GM12864 (cell line): ENCODE results near the gene EVA1A.

Source experiments
- DNase-seq: peaks from one replicate; pipeline ENCODE4 v3.0.0-alpha.2; 2011; ENCODE audit warnings: low read depth
- H3K4me3 ChIP-seq: 2 replicates; pipeline ENCODE4 v1.5.1; 2011; ENCODE audit warnings: mild to moderate bottlenecking, low read depth, low read length, control low read depth
- TF ChIP-seq, protein P1 (sequence below): IDR thresholded peaks from 2 replicates; pipeline ENCODE4 v1.5.1; 2011; ENCODE audit warnings: low read depth, mild to moderate bottlenecking, moderate library complexity, low read length, control low read depth, inconsistent platforms; ENCODE audit errors: missing control alignments

EVA1A gene

DNA sequence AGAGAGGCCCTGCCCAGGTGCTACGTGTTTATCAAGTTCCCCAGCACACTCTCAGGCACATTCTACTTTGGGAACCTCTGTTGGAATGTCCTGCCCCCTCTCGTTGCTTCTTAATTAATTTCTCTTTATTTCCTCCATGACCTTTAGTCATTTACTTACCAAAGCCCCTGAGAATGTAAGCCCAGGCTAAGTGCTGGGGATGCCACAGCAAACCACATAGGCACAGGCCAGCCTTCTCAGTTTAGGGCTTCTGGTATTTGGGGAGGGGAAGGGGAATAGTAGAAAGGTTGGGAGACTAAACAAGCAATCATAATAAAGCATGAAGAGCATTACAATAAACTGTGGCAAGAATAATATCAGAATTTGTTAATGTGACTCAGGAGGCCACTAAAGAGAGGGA is 85.7 kb downstream of the EVA1A start:
- TF ChIP-seq, protein P1, sequence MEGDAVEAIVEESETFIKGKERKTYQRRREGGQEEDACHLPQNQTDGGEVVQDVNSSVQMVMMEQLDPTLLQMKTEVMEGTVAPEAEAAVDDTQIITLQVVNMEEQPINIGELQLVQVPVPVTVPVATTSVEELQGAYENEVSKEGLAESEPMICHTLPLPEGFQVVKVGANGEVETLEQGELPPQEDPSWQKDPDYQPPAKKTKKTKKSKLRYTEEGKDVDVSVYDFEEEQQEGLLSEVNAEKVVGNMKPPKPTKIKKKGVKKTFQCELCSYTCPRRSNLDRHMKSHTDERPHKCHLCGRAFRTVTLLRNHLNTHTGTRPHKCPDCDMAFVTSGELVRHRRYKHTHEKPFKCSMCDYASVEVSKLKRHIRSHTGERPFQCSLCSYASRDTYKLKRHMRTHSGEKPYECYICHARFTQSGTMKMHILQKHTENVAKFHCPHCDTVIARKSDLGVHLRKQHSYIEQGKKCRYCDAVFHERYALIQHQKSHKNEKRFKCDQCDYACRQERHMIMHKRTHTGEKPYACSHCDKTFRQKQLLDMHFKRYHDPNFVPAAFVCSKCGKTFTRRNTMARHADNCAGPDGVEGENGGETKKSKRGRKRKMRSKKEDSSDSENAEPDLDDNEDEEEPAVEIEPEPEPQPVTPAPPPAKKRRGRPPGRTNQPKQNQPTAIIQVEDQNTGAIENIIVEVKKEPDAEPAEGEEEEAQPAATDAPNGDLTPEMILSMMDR: no peak
- H3K4me3 ChIP-seq: no peak overlapping the region
- DNase-seq: no peak

DNA sequence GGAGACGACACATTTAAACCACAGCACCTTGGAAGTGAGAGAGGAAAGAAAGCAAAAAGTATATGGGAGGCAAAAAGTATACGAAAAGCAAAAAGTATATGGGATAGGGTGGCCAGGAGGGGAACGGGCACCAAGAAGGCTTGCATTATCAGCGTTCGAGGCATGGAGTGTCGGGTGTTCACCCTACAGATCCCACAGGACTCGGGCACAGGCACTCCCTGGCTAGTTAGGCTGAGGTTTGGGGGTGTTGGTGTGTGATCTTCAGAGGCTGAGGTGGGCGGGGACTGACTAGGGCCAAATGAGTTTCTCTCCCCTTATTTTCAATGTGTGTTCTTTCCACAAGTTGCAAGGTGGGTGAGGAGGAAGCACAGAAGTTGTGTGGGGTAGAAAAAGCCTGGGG is 86.6 kb downstream of the EVA1A start:
- H3K4me3 ChIP-seq: no peak overlapping the region
- no peak for DNase-seq
- TF ChIP-seq, protein P1: no peak

DNA sequence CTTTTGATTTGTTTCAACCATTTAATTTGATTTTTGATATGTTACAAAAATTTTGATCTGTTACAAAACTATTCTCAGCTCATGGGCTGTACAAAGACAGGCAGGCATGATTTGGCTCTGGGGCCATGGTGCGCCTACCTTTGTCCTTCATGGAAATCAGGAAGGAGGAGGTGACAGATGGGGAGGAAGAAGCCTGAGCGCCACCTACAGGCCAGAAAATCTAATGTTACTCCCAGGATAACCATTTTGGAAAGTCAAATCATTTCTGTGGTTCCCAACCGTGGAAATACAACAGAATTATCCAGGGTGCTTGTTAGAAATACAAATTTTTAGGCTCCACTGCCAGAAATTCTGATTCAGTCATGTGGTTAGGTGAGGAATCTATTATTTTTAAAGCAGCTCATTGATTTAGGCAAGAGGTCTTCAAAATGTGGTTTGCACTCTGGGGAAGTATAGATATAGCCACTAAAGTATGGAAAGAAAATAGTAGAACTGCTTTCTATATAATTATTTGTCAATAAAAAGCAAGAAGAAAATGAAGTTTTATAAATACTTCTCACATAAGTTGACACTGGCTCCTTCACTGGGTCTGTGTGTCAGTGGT is 93.9 kb downstream of the EVA1A start:
- DNase-seq: no peak
- TF ChIP-seq, protein P1: peak; percentile 73
- H3K4me3 ChIP-seq: no peak overlapping the region

DNA sequence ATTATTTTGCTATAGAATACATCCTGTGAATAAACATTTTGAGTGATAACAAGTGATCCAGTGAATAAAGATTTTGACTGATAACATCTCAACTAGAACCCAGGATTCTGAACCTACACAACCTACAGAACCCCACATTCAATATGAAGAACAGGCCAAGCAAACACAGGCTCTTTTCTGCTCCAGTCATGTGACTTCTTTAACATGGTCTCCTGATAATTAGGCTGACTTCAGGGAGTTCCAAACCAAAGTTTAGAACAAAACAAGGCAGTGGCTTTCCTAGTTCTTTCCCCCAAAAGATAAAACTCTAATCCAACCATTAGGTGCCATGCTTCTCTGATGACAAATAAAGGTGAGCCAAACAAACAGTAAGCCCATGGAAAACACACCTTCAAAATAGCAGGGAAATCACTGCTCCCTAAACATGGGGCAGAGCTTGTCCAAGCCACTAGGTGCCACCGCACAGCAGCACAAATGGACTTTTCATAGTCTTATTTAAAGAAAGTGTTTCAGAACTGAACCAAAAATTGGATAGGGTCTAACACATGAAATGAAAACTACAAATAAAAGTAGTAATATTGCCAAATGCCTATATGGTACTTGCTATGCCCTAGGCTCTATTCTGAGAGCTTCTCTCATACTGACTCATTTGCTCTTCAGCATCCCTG is 95.3 kb downstream of the EVA1A start:
- TF ChIP-seq, protein P1: peak; percentile 9
- no peak for DNase-seq
- H3K4me3 ChIP-seq: no peak overlapping the region

DNA sequence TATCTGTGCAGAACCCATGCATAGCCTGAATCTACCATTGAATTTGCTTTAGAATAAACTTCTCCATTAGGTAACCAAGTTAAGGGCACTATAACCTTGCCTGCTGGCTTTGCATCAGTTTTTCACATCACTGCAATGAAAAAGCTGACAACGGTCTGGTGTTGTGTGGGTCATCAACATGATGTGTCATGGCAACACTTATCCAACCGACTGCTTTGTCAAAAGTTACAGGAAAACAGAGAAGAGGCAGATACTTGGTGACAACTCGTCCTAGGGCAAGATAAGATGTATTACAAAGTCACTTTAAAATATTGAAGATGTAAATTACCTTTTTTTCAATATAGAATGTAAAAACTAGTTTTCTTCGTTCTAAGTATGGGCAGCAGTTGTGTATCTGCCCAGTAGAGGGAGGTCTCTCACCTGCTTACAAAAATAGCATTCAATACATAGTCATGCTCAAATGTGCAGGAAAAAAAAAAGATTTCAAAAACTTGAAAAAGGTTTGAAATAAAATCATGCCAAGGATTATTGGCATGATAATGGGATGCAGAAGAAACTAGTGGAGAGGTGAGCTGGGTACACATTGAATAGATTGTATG is 96.3 kb downstream of the EVA1A start:
- DNase-seq: no peak
- TF ChIP-seq, protein P1: peak; percentile 63

DNA sequence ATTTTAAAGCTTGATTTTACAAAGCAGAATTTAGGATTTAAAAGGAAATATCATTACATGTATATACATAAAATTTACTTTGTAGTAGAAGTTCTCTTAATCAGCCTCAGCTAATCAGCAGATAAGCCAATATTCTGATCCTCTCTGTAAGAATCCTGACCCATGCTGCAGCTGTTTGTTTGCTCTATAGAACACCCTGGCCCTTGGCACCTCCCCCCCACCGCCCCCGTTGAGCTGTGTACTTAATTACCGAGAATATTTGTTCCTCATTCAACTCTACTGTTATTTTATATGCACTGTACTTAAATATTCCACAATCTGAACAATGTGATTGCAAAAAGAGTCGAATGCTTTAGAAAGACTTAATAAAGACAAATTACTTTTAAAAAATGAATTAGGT is 98.0 kb downstream of the EVA1A start:
- H3K4me3 ChIP-seq: no peak overlapping the region
- TF ChIP-seq, protein P1: no peak
- no peak for DNase-seq

More for the DNA sequence above, 96.3 kb downstream of the EVA1A start:
- H3K4me3 ChIP-seq: no peak overlapping the region

DNA sequence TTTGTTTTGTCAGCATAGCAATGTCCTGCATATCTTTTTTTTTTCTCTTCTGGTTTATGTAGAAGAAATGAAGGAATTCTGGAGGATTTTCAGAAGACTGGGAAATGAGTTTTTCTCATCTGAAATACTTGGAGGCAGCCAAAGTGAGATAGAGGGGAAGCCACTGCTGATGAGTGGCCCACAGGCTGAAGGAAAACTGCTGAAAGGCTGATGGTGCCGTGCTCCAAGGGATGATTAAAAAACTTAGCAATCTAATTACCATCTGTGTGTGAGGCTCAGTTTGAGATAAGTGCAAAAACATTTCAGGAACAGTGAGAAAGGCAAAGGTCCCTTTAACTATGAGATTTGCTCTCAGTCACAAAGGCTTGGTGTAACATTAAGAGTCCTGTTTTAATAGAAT is 98.5 kb downstream of the EVA1A start:
- no peak overlapping the region for H3K4me3 ChIP-seq
- DNase-seq: no peak
- TF ChIP-seq, protein P1: no peak
